Measurements from ENCODE around the gene TMEM95.
"Not testable (repeated sequence)": the region's sequence is repeated elsewhere in the genome, so short reads cannot be mapped to it uniquely, and the experiment has no call there.

Gene TMEM95

DNA sequence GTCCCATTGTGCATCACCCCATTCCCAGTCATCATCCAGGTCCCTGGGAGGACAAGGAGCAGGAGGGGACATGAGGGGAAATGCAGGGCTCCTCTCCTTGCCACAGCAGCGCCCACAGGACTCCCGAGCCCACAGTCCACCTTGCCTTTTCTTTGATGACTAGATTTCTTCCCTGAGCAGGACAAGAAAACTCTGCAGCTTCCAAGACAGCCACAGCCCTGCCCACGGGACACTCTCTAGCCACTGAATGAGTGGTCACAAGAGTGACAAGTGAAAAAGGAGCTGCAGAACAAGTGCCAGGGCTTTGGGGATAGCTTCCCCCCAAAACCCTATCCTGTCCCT lies 30.5 kb upstream of the TMEM95 start:
- FAIRE-seq = no peak

GRCh38 chr17:7325031-7325528 lies 29.9 kb upstream of the TMEM95 start:
- no peak for FAIRE-seq

GRCh38 chr17:7326186-7326585 lies 28.8 kb upstream of the TMEM95 start:
- no peak for FAIRE-seq

DNA sequence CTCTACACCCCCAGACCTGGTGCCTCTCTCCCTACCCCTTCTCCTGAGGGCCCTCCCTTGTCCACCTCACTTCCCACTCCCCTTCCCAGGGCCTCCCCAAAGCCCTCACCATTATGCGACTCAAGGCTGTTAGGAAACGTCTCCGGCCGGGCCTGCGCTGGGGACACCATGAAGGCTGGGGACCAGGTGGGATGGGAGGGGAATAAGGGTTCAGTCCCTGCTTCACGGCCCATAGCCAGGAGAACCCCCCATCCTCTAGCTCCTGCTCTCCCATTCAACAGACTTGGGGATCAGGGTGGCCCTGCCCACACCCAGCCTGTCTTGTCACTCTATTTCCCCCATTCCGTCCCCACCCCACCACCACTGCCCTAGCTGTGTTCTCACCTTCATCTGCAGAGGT lies 27.9 kb upstream of the TMEM95 start:
- FAIRE-seq = no peak

GRCh38 chr17:7327501-7327900 lies 27.5 kb upstream of the TMEM95 start:
- FAIRE-seq = no peak

- FAIRE-seq = no peak
Observed at GRCh38 chr17:7328009-7328408, 26.9 kb upstream of the TMEM95 start.

DNA sequence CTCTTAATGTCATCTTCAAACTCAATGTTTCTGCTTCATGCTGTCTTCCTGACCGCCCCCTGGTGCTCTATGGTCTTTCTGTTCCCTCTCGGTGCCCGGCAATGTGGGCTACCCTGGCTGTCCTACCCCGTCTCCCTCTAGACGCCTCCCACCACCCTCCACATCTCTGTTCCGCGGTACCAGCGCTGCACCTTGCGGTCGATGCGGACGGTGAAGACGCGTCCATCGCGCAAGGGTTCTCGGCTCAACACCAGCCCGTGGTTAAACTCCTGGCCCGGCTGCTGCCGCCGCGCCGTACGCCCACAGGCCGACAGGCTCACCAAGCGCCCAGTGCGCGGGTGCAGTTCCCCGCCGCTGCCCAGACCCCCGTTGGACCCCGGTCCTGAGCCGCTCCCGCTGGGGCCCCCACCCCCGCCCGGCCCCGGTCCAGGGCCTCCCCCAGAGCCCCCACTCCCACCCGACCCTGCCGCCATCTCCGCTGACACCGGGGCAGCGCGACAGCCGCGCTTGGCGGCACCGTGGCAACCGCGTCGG lies 26.0 kb upstream of the TMEM95 start, which contains the start of gene NEURL4:
Gene NEURL4, minus strand, starts transcription at position 496 of the 534 bp plus-strand sequence. Its CDS starts 23 bp downstream, at position 473.
- FAIRE-seq = no peak

DNA sequence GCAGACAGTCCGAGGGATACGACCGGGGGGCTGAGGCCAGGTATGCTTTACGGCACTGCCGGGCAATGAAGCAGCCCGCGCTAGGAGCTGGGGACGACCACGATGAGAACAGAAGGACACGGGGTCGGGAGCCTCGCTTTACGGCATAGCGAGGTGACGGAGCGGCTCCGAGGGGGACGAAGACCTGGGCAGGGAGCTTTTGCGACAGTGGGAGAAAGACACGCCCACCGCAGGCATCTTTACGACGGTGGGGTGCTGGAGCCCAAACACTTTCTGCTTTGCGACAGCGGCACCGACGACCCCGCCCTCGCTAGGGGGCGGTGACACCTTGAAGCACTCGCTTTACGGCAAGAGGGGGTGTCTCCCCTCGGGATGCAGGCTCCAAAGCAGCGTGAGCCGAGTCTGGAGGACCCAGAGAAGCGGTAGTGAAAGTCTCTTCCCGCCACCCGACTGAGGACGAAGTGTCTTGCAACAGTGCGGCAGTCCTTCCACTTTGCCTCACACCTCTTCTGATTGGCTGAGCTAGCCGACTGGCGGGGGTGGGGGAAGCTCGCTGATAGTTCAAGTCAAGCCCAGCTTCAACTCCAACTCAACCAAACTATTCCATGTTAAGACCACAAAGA lies 25.5 kb upstream of the TMEM95 start:
- FAIRE-seq = peak; percentile 87

DNA sequence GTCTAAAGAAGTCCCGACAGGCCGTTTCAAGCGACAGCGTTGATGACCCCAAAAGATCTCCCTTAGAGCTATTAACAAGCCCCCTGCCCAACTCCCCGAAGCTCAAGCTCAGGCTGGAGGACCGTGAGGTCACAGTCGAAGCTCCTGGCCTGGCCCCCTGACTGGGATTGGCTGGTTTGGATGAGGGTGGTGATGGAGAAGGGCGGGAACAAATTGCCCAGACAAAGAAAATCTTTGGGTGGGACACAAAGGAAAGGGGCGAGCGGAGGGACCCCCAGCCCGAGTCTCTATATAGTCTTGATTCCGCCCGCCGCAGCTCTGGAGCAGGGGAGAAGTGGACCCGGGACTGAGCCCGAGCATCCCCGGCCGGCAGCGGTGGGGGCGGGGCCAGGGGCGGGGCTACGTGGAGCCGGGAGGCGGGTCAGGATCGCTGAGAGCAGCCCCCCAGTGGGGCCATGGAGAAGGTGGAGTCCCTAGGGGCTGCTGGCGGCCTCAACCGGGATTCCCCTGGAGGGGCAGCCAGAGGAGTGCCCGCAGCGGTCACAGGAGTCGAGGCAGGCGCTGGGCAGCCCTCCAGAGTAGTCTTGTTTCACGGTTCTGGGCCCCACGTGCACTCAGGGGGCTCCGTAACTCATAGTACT lies 24.8 kb upstream of the TMEM95 start:
- FAIRE-seq = no peak

DNA sequence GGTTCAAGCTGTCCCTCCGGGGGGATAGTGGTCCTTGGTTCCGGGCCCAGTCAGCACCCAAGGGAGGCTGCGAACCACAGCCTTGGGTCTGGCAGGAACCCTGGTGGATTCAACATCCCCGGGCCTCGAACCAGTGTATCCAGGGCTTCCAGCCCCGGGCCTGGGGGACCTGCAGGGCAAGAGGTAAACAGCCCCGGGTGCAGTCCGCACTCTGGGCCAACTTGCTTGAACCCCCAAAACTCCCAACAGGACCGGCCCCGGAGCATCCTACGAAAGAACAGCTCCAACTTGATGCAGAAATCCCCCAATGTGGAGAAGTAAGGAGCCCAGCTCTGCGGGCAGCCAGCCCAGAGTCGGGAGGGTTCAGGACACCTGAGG lies 24.3 kb upstream of the TMEM95 start:
- FAIRE-seq = no peak

- no peak for FAIRE-seq
Observed at GRCh38 chr17:7332111-7332510, 22.8 kb upstream of the TMEM95 start.

DNA sequence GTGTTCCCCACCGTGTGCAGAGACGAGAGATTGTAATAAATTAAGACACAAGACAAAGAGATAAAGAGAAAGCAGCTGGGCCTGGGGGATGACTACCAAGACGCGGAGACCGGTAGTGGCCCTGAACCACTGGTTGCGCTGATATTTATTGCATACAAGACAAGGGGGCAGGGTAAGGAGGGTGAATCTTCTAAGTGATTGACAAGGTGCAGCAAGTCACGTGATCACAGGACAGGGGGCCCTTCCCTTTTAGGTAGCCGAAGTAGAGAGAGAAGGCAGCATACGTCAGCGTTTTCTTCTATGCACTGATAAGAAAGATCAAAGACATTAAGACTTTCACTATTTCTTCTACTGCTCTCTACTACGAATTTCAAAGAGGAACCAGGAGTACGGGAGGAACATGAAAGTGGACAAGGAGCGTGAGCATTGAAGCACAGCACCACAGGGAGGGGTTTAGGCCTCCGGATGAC lies 22.3 kb upstream of the TMEM95 start:
- not testable (repeated sequence) for FAIRE-seq

DNA sequence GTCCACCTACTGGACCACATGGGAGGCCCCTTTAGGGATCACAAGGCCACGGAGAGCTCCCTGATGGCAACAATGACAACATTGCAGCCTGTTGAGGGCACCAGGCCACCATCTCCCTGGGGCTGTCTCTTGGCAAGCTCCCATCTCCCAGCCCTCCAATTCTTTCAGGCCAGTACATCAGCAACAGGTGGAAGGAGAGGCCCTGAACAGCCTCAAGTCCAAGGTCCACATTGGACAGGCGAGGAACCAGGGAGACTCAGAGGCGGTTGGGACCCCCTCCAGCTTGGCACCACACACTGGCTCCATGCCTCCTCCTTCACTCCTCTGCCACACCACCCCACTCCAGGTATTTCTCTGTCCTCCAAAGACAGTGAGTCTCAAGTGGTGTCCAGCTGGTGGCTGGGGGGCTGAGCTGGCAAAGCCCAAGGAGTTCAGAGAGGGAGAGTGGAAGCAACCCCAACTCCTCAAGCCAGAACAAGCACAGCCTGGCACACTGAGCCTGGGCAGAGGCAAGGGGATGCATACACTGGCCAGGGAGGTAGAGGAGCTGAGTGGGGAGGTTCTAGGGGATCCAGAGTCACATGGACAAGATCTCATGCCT lies 19.9 kb upstream of the TMEM95 start:
- FAIRE-seq = no peak

GRCh38 chr17:7335765-7336164 lies 19.2 kb upstream of the TMEM95 start:
- FAIRE-seq = not testable (repeated sequence)

DNA sequence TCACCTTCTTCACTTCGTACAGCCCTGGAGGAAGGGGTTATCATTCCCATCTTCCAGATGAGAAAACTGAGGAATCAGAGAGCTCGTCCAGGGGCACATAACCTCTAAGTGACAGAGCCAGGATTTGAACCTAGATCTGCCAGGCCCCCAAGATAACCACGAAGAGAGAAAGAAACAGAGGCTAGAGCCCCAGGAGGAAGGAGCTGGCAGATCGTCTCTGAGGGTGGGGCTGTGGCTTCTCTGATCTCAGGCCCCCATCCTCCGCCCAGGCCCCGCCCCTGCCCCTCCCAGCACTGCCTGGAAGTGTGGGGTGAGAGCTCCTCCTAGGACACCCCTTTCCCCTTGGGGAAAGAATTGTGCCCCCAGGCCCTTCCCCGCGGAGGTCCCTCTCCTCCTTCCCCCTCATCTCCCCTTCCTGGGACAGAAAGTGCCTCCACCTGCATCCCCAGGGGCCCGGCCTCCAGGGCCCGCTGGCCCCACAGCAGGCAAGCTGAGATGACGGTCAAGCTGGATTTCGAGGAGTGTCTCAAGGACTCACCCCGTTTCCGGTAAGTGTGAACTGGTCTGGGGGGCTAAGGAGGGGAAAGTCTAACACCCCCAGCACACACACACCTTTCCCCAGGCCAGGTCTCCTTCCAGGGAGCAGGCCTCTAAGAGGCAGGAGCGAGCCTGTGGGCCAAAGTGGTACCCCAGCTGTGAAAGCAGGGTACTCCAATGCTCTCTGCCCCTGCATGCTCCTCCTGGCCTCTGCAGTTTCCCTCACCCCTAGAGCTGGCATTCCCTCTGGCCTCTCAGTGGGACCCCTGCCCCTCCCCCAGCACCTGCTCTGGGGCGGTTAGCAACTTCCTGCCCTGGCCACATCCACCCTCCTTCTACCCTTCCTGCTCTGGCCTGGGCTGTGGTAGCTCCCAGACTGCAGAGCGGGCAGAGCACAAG lies 18.4 kb upstream of the TMEM95 start, which contains the start of gene ACAP1:
Gene ACAP1, plus strand, starts transcription at position 290 of the 936 bp plus-strand sequence. Its CDS starts 206 bp downstream, at position 496.
- no peak for FAIRE-seq

- not testable (repeated sequence) for FAIRE-seq
Observed at GRCh38 chr17:7337600-7337999, 17.4 kb upstream of the TMEM95 start.

- FAIRE-seq = no peak
Observed at GRCh38 chr17:7340179-7340578, 14.8 kb upstream of the TMEM95 start.

DNA sequence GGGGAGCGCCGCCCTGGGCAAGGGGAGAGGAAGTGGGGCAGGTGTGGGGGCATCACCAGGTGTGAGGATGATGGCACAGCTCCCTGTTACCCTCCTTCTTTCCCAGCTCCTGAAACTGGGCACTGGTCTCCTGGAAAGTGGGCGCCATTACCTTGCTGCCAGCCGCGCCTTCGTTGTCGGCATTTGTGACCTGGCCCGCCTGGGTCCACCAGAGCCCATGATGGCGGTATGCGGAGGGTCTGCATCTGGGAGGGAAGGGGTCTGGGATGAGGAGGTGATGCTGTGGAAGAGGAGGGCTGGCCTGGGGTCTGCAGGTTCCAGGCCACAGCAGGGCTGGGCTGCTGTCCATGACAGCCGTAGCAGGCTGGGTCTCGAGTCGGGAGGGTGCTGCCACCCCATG lies 13.1 kb upstream of the TMEM95 start:
- FAIRE-seq = no peak

- no peak for FAIRE-seq
Observed at GRCh38 chr17:7343250-7343649, 11.7 kb upstream of the TMEM95 start.

DNA sequence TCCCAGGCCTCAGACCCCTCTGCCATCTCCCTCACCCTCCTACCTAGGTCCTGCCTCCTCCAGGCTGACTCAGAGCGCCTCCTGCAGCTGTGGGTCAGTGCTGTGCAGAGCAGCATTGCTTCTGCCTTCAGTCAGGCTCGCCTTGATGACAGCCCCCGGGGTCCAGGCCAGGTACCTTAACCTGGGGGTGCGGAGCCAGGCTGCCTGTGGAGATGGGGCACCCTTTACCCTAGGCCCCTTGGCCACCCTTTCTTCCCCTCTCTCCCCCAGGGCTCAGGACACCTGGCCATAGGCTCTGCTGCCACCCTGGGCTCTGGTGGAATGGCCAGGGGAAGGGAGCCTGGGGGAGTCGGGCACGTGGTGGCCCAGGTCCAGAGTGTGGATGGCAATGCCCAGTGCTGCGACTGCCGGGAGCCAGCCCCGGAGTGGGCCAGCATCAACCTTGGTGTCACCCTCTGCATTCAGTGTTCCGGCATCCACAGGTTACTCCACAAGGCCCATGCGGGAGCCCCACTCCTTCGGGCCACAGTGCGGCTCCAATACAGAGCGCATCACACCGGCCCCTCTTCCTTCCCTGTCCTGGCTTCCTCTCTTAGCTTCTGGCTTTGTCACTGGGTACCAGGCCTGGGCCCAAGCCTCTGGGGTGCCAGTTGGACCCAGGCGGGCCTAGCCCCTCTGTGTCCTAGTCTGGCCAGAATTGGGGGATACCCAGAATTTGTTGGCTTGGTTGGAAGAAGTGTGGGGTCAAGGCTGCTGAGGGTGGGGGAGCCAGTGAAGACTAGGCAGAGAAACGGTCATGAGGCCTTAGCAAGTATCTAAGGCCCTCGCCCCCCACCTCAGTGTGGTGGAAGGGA lies 8.0 kb upstream of the TMEM95 start:
- FAIRE-seq = no peak

DNA sequence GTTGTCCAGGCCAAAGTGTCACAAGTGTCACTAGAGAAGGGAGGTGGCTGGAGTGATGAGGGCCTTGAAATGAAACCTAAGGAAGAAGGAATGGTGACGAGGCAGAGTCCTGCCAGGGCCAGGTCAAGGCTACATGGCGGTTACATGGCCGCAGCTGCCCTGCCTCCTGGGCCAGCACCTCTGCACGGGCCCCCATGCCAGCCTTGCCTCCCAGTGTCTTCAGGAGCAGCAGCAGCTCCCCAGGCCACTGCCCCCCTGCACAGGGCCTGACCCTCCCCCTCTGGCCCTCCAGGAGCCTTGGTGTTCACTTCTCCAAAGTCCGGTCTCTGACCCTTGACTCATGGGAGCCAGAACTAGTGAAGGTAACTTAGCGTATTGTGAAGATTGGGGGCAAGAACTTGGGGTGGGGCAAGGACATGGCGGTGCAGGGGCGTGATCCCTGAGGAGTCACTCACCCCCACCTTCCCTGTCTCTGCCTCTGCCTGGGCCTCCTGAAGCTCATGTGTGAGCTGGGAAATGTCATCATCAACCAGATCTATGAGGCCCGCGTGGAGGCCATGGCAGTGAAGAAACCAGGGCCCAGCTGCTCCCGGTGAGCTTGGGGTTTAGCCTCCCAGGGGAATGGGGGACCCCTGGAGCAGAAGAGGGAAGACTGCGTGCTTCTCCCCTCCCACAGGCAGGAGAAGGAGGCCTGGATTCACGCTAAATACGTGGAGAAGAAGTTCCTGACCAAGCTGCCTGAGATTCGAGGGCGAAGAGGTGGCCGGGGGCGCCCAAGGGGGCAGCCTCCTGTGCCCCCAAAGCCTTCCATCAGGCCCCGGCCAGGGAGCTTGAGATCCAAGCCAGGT lies 7.1 kb upstream of the TMEM95 start:
- FAIRE-seq = no peak
